Parathyroid adenoma (tissue), 2 donors: ENCODE results near the gene HJV.
"Not testable (repeated sequence)": the region's sequence is repeated elsewhere in the genome, so short reads cannot be mapped to it uniquely, and the experiment has no call there.

Source experiments
- H2AFZ ChIP-seq: fragments of 300-600 bp; sonication (generic); one replicate; pipeline ENCODE4 v1.7.0; 2017; ENCODE audit warnings: antibody characterized with exemption, mild to moderate bottlenecking
- H3K27ac ChIP-seq: fragments of 300-600 bp; sonication (generic); one replicate; pipeline ENCODE4 v1.7.0; 2017
- H3K27me3 ChIP-seq: fragments of 300-600 bp; sonication (generic); one replicate; pipeline ENCODE4 v1.7.0; 2017; ENCODE audit warnings: low read length; ENCODE audit not compliant: control insufficient read depth, insufficient read depth
- H3K36me3 ChIP-seq: fragments of 300-600 bp; sonication (generic); one replicate; pipeline ENCODE4 v1.7.0; 2017; ENCODE audit warnings: low read length; ENCODE audit not compliant: control insufficient read depth, insufficient read depth
- H3K4me1 ChIP-seq: fragments of 300-600 bp; sonication (generic); one replicate; pipeline ENCODE4 v1.7.0; 2017; ENCODE audit warnings: control low read depth
- H3K4me2 ChIP-seq: fragments of 300-600 bp; sonication (generic); one replicate; pipeline ENCODE4 v1.7.0; 2017; ENCODE audit warnings: low read length
- H3K4me3 ChIP-seq: fragments of 300-600 bp; sonication (generic); one replicate; pipeline ENCODE4 v1.7.0; 2017; ENCODE audit warnings: low read depth, low read length
- H3K79me2 ChIP-seq: fragments of 300-600 bp; sonication (generic); one replicate; pipeline ENCODE4 v1.7.0; 2017; ENCODE audit warnings: control low read depth
- H3K9ac ChIP-seq: fragments of 300-600 bp; sonication (generic); one replicate; pipeline ENCODE4 v1.7.0; 2017; ENCODE audit warnings: mild to moderate bottlenecking
- H3K9me3 ChIP-seq: fragments of 300-600 bp; sonication (generic); one replicate; pipeline ENCODE4 v1.7.0; 2017; ENCODE audit warnings: low read length; ENCODE audit not compliant: control insufficient read depth
- TF ChIP-seq, protein P1 (sequence below): fragments of 300-600 bp; sonication (generic); IDR thresholded peaks from one replicate; pipeline ENCODE4 v1.7.0; 2017; ENCODE audit warnings: antibody characterized with exemption, mild to moderate bottlenecking
- donor health status: primary hyperparathyroidism.

The HJV gene

DNA sequence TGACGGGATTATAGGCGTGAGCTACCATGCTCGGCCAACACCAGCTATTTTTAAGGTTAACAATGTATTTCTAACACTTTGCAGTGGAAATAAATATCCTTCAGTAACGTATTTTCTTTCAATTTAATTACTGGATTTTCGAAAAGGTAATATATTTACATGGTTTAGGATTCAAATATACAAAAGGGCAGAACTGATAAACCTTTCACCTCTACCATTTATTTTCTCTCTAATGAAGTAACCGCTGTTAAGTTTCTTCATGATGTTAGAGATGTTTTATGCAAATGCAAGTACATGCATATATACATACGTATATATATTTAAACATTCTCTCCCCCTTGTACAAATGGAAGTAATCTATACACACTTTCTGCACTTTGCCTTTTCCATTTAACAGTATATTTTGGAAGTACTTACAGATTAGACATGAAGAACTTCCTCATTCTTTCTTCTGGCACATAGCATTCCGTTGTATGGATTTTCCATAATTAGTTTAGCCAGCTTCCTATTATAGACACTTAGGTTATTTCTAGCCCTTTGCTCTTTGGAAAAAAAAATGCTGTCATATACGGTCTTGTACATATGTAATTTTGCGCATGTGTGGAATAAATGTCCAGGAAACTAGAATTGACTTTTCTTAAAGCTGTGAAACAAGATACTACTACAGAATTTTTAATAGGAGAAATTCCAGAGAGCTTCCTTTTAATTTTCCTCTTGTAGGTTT, 14.9 kb upstream of the HJV start:
- Histone ChIP-seq H3K36me3 (no peaks in the 10 kb centered on the region), H3K27me3 (no peaks in the 10 kb centered on the region), H3K79me2 (no peaks in the 10 kb centered on the region), H3K27ac (peak overlapping the region; percentile 90), H3K9me3 (no peaks in the 10 kb centered on the region), H3K9ac (no peak overlapping the region), H3K4me3 (peak overlapping the region; percentile 75), H3K4me2 (peak overlapping the region; percentile 91), H3K4me1 (no peaks in the 10 kb centered on the region), H2AFZ (no peak overlapping the region)
- TF ChIP-seq, protein P1, sequence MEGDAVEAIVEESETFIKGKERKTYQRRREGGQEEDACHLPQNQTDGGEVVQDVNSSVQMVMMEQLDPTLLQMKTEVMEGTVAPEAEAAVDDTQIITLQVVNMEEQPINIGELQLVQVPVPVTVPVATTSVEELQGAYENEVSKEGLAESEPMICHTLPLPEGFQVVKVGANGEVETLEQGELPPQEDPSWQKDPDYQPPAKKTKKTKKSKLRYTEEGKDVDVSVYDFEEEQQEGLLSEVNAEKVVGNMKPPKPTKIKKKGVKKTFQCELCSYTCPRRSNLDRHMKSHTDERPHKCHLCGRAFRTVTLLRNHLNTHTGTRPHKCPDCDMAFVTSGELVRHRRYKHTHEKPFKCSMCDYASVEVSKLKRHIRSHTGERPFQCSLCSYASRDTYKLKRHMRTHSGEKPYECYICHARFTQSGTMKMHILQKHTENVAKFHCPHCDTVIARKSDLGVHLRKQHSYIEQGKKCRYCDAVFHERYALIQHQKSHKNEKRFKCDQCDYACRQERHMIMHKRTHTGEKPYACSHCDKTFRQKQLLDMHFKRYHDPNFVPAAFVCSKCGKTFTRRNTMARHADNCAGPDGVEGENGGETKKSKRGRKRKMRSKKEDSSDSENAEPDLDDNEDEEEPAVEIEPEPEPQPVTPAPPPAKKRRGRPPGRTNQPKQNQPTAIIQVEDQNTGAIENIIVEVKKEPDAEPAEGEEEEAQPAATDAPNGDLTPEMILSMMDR = no peak

DNA sequence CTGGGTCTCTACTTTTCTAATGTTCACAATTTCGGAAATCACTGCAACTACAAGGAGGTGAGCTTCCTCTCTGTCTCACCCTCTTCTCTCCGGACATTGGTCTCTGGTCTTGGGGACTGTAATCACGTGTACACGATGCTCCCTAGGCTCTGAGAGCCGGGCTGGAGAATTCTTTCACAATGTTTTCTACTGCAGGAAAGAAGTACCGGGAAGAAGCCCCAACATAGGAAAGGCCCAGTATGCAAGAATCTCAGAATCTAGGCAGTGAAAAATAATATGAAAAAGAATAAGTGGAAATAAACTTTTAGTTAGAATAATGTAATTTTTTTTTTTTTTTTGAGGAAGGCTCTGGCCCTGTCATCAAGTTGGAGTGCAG, 13.5 kb upstream of the HJV start:
- Histone ChIP-seq H3K9me3 (no peaks in the 10 kb centered on the region), H3K4me1 (no peaks in the 10 kb centered on the region), H3K4me3 (peak overlapping the region; percentile 75), H2AFZ (no peak overlapping the region), H3K27me3 (no peaks in the 10 kb centered on the region), H3K36me3 (no peaks in the 10 kb centered on the region), H3K4me2 (peak overlapping the region; percentile 50), H3K79me2 (no peaks in the 10 kb centered on the region), H3K9ac (no peak overlapping the region), H3K27ac (no peak overlapping the region)
- TF ChIP-seq, protein P1 = no peak

DNA sequence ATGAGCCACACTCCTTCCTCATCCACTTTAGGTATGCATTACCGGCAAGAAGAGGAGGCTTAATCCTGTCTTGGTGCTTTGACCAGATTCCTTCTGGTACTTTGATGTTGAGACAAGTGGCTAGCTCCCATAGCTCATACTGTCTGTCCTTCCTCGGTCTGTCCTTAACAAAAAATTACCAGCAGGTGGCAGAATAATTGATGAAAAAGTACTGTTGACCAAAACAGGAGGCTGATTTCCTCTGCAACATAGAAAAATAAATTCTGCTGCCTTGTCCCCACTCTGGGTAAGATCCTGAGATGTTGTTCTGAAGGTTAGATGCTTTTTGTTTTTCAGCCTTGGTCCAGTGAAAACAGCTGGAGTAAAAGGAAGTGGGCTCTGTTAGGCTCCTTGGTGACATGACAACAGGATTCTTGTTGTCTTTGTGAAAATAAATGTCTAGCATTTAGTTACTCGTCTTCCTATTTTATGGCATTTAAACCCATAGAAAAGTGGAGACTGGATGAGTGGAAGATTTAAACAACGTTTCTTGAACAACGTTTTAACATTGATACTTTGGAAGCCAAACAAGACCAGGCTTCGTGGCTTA, 11.2 kb upstream of the HJV start:
- Histone ChIP-seq H3K4me2 (no peak overlapping the region), H3K79me2 (no peaks in the 10 kb centered on the region), H3K9me3 (no peaks in the 10 kb centered on the region), H3K9ac (no peak overlapping the region), H3K4me3 (no peak overlapping the region), H2AFZ (no peak overlapping the region), H3K27me3 (no peaks in the 10 kb centered on the region), H3K27ac (no peak overlapping the region), H3K36me3 (no peaks in the 10 kb centered on the region), H3K4me1 (no peaks in the 10 kb centered on the region)
- TF ChIP-seq, protein P1 = peak; percentile 29

DNA sequence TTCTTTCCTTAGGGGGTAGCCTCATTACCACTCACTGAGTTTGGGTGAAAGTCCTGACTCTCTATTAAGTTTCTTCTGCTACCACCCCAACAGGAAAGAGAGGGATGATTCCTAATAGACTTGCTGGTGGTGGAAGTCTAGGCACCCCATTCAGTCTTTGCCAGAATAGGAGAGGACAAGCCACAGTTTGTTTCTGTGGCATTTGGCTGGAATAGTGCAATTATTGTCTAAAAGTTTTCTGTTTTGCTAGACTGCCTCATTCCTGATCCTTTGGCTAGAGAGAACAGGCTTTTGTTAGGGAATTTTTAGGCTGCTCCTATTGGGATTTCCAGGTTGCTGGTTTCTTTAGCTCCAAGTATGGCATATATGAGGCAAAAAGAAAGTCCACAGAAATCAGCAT, 9.9 kb upstream of the HJV start:
- Histone ChIP-seq H3K4me3 (no peak overlapping the region), H3K27ac (no peak overlapping the region), H3K79me2 (no peaks in the 10 kb centered on the region), H3K9ac (no peak overlapping the region), H3K36me3 (no peaks in the 10 kb centered on the region), H3K4me1 (no peaks in the 10 kb centered on the region), H3K4me2 (no peak overlapping the region), H3K9me3 (no peaks in the 10 kb centered on the region), H3K27me3 (no peaks in the 10 kb centered on the region), H2AFZ (no peak overlapping the region)
- TF ChIP-seq, protein P1 = no peak

DNA sequence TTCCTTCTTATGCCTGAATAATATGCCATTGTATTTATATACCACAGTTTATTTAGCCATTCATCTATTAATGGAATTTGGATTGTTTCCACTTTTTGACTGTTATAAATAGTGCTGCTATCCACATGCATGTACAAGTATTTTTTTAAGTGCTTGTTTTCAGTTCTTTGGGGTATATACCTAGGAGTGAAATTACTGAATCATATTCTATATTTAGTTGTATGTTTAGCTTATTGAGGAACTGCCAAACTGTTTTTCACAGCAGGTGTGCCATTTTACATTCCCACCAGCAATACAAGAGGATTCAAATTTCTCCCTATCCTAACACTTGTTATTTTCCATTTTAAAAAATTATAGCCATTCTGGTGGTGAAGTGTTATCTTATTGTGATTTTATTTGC, 7.6 kb upstream of the HJV start:
- Histone ChIP-seq H3K9ac (no peak overlapping the region), H3K9me3 (no peaks in the 10 kb centered on the region), H3K27me3 (no peaks in the 10 kb centered on the region), H3K4me3 (no peak overlapping the region), H3K27ac (no peak overlapping the region), H3K4me1 (no peaks in the 10 kb centered on the region), H3K36me3 (no peaks in the 10 kb centered on the region), H3K4me2 (no peak overlapping the region), H2AFZ (no peak overlapping the region), H3K79me2 (no peaks in the 10 kb centered on the region)
- TF ChIP-seq, protein P1 = no peak

DNA sequence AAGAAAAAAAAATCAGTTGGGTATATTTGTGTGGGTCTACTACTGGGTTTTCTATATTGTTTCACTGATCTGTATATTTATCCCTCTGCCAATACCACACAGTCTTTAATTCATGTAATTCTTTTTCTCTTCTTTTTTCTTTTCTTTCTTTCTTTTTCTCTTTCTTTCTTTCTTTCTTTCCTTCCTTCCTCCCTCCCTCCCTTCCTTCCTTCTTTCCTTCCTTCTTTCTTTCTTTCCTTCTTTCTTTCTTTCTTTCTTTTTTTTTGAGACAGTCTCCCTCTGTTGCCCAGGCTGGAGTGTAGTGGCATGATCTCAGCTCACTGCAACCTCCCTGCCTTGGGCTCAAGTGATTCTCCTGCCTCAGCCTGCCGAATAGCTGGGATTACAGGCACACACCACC, 5.1 kb upstream of the HJV start:
- not testable (repeated sequence) for H3K36me3 ChIP-seq, H3K9me3 ChIP-seq, H3K4me1 ChIP-seq, H3K79me2 ChIP-seq, H3K4me3 ChIP-seq, H3K27me3 ChIP-seq, H3K27ac ChIP-seq, H3K9ac ChIP-seq, H2AFZ ChIP-seq, H3K4me2 ChIP-seq
